ENCODE results near the gene FARP1. TPM values are rescaled to one million over a fixed set of nuclear protein-coding genes. Genes with fewer than 3 reads are reported as not detected.

FARP1 gene
- polyA plus RNA-seq, 10 donors = 67.7 to 94.0 (median 73.8) TPM

DNA sequence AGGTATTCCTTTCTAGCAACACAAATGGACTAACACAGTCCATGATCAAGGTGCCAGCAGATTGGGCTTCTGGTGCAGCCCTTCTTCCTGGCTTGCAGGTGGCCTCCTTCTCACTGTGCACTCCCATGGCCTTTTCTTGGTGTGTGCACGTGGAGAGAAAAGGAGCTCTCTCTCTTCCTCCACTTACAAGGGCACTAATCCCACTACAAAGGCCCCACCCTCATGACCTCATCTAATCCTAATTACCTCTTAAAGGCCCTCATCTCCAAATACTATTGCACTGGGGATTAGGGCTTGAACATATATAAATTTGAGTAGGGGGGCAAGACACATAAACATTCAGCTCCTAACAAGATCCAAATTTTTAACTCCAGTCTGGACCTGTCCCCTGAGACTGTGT, 19.7 kb upstream of the FARP1 start:
- DNase-seq = no peak

DNA sequence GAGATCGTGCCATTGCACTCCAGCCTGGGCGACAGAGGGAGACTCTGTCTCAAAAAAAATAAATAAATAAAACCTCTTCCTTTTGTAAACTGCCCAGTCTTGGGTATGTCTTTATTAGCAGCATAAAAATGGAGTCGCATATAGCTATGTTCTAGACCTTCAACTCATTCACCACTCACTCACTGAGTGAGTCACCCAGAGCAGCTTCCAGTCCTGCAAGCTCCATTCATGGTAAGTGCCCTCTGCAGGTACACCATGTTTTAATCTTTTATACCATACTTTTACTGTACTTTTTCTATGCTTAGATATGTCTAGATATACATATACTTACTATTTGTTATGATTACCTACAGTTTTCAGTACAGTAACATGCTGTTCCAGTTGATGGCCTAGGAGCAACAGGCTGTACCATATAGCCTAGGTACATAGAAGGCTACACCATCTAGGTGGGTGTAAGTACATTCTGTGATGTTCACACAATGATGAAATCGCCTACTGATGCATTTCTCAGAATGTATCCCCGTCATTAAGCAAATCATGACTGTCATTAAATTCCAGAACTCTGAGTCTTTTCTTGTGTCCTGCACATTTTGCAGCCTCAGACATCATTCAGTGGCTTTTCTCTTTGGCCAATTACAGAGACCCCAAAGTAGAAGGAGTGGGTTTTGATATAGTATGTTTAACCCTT, 13.7 kb upstream of the FARP1 start:
- DNase-seq = no peak

DNA sequence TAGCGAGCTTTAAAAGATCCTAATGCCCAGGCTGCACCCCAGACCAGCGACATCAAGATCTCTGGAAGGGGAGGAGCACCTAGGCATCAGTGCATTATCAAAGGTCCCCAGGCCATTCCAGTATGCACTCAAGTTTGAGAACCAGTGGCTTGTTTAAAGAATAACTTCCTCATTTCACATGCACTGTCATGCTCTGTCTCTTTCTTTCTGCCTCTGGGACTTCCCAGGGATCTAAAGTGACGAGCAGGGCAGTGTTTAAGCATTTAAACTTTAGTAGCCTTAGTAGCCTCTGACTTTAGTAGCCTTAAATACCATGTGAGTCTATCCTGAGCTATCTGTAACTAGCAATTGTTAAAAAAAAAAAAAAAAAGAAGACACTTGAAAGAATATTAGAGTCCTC, 8.9 kb upstream of the FARP1 start:
- DNase-seq = no peak

DNA sequence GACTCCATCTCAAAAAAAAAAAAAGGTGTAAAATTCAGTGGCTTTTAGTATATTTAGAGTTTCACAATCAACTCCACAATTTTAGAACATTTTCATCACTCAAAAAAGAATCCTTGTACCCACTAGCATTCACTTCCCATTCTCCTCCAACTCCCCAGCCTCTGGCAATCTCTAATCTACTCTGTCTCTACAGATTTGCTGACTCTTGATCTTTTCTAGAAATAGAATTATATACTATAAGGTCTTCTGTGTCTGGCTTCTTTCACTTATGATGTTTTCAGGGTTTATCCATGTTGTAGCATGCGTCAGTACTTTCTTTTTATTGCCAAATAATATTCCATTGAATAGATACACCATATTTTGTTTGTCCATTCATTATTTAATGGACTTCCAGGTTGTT, 8.0 kb upstream of the FARP1 start:
- DNase-seq = no peak

DNA sequence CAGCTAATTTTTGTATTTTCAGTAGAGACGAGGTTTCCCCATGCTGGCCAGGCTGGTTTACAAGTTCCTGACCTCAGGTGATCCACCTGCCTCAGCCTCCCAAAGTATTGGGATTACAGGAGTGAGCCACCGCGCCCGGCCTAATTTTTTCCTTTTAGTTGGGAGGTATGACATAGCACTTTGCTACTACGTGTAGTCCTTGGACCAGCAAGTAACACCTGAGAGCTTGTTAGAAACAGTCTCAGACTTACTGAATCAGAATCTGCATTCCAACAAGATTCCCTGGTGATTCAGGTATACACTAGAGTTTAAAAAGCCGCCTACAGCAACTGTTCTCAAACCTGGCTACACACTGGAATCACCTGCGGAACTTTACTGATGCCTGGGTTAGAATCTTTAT, 1.8 kb upstream of the FARP1 start:
- no peak for DNase-seq

DNA sequence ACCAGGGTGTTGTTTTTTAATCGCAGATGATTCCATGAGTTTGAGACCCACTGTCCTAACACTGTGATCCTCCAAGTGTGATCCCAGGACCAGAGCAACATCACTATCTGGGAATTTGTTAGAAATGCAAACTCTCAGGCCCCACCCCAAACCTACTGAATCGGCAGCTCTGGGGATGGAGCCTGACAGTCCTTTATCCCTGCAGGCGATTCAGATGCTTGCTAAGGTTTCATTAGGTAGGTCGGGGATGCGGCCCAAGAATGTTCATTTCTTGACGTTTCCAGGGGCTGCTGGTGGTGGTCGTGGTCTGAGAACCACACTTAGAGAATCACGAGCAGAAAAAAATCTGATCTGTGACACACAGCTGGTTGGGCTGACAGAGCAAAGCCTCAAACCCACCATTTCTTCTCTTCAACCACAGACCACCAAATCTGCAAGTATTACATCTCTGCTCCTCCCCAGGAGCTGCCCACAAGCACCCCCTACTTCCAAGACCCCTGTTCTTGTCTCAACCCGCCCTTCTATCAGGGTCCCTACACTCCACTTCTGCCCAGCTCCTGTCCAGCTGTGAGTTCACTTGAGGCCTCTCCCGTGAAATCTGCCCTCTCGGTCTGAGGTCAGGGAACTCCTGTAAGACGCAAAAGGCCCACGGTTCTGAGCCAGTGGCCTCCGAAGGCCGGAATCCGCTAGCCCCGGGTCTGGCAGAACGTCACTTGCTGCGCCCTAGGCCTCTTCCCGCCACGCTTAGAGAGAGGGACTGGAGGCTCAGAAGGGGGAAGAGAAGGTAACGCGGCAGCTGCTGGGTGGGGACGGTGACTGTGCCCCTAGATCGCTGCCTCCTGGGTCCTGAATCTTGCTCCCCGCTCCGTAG, 1.1 kb upstream of the FARP1 start:
- DNase-seq = peak in 1 of 3 donors; percentile 4

DNA sequence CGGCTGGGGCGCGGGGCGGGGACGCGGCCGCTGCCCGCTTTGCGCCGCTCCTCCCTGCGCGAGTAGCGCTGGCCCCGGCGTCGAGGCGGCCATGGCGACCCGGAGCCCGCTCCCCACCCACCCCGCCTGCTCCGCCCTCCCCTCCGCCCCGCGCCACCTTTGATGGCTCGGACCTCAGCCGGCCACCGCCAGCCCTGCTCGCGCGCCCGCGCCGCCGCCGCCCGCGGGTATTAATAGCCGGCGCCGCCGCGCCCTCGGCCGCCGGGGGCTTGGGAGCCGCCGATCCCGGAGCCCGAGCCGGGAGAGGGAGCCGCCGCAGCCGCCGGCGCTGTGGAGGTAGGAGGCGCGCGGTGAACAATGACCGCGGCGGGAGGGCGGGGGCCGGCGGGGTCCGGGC, 261 bp downstream of the FARP1 start:
- peak in 1 of 3 donors; percentile 68 for DNase-seq

DNA sequence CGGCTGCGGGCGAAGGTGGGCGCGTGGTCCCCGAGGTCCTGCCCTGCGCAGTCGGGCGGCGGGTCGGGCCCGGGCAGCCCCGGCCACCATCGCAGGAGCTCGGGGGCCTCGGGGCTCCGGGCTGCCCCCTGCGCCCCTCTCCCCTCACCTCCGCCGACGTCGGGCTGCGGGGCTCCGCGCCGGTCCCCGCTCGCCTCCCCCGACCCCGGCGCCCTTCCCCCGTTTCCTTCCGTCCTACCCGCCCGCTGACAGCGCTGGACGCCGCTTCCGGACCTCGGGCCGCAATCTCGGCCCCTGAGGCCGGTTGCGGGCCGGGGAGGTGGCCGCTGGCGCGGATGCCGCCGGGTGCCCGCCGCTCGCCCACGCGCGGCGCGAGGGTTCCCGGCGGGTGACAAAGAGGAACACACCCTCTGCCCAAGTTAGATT, 720 bp downstream of the FARP1 start:
- peak in 2 of 3 donors; percentile 35 to 67 for DNase-seq

DNA sequence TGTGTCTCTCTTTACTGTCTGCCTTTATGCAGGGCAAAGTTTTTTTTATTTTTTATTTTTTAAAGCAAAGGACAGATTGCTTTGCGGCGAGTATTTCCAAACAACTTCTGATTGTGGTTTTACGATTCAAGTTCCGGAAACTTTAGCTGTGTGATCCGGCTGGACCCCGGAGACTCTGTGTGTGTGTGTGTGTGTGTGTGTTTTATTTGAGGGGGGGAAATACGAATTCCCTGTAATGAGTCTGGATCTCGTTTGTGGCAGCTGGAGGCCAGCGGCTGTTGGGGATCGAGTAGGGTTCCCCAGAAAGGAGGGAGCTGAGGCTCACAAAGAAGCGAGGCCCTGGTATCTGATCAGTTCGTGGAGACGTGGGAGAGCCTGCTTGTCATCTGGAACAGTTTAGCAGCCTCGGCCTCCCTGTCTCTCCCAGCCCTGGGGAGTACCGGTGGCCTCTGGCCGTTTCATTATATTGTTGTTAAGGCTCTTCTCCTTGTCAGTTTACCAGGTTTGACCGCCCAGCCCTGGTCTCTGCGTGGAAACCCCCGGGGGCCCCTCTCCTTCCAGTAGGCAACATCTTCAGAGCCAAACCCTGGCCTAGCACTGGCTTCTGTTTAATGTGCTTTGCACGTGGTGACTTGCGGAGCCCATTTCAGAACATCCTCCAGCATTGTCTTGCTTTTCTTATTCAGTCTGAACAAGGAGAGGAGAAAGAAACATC, 1.3 kb downstream of the FARP1 start:
- peak in 2 of 3 donors; percentile 59 to 86 for DNase-seq

DNA sequence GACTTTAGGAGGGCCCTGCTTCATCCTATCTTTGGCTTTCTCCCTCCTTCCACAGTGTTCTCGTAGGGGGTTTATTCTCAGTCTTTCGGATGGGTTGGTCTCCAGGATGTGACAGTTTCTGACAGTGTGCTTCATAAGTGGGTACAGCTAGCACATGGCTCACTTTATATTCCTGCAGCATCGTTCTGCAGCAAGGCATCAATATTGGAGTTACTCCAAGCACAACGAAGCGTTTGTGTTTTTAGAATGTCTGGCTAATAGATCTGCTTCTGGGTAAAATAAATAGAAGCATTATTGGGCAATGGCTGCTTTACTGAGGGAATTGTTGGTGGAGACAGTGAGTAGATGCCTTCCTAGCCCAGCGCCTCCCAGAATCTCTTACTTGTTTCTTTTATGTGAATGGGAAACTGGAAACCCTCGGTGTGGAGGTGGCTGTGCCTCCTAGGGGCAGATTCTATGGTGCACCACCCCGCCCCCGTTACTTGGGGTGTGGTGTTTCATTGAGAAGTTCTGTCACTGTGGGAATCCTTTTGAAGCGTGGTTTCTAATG, 2.0 kb downstream of the FARP1 start:
- no peak for DNase-seq

DNA sequence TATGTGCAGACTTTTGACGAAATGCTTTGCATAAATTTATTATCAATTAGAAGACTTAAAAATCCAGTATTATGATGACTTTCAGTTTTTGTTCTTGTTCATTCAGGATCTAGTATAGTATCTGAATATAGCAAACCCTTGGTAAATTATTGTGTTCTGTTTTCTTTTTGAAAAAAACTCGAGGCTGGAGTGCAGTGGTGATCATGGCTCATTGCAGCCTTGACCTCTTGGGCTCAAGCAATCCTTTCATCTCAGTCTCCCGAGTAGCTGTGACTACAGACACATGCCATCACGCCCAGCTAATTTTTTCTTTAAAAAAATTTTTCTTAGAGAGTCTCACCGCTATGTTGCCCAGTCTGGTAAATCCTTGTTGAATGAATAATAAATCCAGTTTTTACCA, 4.6 kb downstream of the FARP1 start:
- no peak for DNase-seq

DNA sequence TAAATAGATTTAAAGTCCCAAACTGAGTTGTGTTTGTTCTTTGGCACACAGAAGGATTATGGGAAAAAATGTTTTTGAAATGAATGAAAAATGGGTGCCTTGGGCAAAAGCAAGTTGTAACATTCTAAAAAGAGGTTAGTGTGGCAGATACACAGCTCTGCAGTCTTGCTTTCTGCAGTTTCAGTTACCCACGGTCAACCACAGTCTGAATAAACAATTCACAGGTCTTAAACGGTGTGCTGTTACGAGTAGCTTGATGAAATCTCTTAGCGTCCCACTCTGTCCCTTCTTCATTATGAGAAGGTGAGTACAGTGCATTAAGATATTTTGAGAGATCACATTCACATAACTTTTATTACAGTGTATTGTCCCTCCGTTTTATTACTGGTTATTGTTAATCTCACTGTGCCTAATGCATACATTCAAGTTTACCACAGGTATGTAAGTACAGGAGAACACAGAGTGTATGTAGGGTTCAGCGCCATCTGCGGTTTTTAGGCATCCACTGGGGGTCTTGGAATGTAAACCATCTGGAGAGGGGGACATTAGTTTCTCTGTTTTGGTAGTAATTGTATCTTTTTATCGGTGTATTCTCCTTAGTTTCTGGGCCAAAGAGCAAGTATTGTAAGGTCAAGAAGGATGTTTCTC, 8.1 kb downstream of the FARP1 start:
- no peak for DNase-seq

DNA sequence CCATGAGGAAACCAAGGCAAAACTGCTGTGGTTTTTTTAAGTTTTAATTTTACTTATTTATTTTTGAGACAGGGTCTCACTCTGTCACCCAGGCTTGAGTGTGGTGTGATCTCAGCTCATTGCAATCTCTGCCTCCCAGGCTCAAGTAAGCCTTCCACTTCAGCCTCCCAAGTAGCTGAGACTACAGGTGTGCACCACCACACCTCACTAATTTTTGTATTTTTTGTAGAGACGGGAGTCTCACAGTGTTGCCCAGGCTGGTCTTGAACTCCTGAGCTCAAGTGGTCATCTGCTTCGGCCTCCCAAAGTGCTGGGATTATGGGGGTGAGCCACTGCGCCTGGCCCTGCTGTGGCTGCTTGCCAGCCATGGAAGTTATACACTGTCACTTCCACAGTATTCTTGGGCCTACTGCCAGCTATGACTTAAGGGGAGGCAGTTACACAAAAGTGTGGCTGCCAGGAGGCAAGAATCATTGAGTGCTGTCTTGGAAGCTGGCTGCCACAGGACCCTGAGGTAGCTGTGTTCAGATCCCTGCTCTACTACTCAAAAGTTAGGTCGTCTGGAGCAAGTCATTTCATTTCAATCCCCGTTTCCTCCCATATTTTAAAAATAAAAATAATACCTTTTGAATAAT, 12.7 kb downstream of the FARP1 start:
- DNase-seq = peak in 2 of 3 donors; percentile 16 to 35

DNA sequence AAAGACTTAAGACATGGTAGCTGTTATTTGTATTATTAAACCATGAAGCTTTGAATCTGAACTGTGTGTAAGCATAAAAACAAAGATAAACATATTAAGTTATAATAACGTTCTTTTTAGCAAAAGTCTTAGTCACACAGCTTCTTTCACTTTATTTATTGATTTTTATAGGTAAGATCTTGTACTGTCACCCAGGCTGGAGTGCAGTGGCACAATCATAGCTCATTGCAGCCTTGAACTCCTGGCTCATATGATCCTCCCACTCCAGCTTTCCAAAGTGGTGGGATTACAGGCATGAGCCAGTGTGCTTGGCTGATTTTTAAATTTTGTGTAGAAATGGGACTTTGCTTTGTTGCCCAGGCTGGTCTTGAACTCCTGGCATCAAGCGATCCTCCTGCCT, 13.4 kb downstream of the FARP1 start:
- DNase-seq = no peak

DNA sequence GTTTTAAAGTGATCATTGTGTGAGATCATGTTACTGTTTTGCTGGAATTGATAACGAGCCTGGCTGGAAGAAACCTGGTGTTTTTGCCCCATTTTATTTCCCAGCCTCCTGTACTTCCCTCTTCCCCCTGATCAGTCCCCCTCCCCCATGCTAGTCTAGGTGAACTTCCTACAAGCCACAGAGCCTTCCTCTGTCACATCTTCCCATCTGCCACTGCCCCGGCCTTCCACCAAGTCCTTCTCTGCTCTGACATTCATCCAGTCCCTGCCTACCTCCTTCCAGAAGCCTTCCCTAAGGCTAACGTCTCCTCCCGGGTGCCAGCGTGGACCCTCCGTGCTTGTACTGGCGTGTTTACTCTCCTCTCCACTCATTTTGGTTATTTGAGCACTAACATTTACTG, 14.3 kb downstream of the FARP1 start:
- DNase-seq = no peak

DNA sequence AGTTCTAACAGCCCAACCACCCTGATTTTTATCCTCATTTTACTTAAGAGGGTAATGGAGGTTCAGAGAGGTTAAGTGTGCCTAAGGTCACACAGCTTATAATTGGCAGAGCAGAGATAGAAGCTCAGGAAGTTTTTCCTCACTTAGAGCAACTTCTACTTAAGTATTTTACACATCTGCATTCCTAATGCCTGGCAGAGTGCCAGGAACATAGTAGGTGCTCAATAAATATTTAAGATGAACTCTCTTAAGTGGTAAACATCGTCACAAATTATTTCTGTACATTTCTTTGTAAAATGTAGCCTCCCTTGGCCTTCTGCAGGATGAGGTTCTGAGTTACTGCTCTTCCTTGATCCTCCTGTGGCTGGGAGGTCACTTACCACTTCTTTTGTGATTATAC, 14.7 kb downstream of the FARP1 start:
- no peak for DNase-seq

DNA sequence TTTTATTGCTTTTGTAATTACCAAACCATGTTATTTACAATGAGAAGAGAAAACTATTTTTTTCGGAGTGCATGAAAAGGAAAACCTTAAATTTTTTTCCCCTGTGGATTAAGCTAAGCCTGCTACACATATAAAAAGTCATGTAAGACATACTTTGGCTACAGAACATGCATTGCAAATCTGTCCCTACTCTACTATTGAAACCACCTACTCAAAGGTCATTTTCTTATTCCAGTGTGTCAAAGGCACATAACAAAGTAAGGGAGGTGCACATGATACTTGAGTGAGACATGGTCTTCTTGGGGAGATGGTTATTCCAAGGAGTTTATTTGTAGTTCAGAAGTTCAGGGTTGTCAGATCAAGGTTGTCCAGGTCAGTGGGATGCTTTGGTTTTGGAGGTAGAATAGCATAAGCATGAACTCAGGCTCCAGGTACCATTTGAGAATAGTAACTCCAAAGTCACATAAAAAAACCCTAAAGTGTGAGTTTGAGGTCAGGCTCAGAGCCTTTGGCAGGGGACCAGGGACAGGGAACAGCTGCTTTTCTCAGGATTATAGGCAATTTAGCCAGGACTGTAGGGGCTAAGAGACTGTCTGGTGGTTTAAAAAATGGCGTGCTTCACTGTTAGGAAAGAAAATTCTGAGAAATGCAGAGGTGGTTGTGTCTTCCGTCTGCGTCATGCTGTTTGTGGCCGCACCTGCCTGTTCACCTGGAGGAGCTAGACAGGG, 15.4 kb downstream of the FARP1 start:
- peak in 2 of 3 donors; percentile 29 to 62 for DNase-seq

DNA sequence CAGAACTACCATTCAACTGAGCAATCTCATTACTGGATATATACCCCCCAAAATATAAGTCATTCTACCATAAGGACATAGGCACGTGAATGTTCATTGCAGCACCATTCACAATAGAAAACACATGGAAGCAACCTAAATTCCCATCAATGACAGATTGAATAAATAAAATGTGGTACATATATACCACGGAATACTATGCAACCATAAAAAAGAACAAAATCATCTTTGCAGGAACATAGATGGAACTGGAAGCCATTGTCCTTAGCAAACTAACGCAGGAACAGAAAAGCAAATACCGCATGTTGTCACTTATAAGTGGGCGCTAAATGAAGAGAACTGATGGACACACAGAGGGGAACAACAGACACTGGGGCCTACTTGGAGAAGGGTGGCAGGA, 20.0 kb downstream of the FARP1 start:
- no peak for DNase-seq

DNA sequence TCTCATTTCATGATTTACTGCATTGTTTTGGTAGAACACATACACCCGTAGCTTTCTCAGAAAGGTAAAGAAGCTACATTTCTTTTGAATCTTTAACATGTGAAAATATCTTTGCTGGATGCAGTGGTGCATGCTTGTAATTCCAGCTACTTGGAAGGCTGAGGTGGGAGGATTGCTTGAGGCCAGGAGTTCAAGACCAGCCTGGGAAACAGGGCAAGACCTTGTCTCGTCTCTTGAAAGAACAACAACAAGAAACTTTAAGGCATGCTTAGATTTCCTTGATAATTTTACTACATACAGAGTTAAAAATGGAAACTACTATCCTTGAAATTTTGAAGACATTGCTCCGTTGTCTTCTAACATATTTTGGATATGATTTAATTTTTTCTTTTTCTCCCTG, 26.4 kb downstream of the FARP1 start:
- DNase-seq = no peak

DNA sequence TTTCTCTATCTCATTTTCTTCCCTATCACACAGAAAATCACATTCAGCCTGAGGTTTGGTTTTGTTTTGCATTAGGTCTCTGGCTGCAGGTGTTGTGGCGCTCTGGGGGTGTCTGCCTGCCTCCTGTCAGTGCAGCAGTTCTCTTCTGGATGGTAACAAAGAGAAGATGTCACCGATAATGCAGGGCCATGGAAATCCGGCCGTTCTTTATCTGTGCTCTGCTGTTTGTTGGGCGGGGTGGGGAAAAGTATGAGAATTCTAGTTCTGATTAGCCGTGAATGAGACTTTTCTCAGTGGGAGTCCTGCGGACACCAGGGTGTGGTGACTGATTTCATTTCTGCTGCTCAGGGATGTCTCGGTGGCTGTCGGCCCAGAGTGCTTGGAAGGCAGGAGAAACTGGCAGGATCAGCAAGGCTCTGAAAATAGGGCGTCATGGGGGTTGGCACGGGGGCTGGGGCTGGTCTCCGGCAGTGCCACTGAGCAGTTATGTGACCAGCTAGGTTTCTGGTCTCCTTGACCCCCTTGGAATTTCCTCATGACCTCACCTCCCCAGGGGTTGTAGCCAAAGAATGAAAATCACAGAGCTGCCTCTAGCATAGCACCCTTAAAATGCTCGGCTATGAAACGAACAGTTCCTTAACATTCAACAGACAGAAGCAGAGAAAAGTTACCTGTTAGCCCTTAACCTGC, 29.2 kb downstream of the FARP1 start:
- DNase-seq = peak in 1 of 3 donors; percentile 64
